22Rv1 (cell line): Measurements from ENCODE around the gene ASB9.

Source experiments
- H3K27ac ChIP-seq: fragments of 450-650 bp; 2 replicates; pipeline ENCODE4 v1.5.1; 2017
- ZFX ChIP-seq: fragments of 450-650 bp; IDR thresholded peaks from 2 replicates; pipeline ENCODE4 v1.6.1; 2017; ENCODE audit warnings: antibody characterized with exemption, borderline replicate concordance
- TF ChIP-seq, protein P1 (sequence below): fragments of 450-650 bp; IDR thresholded peaks from 2 replicates; pipeline ENCODE4 v1.5.1; 2017; ENCODE audit warnings: mild to moderate bottlenecking

The ASB9 gene

DNA sequence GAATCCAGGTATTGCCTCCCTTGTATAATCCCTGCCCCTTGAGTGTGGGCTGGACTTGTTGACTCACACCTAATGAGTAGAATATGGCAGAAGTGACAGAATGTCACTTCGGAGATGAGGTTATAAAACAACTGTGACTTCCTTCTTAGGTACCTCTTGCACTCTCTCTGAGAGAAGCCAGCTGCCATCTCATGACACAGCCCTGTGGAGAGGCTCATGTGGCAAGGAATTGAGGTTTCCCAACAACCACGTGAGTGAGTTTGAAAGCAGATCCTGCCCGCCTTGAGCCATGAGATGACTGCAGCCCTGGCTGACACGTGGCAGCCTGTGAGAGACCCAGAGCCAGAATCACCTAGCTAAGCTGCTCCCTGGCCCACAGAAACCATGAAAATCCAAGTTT lies 32.0 kb upstream of the ASB9 start:
- TF ChIP-seq, protein P1, sequence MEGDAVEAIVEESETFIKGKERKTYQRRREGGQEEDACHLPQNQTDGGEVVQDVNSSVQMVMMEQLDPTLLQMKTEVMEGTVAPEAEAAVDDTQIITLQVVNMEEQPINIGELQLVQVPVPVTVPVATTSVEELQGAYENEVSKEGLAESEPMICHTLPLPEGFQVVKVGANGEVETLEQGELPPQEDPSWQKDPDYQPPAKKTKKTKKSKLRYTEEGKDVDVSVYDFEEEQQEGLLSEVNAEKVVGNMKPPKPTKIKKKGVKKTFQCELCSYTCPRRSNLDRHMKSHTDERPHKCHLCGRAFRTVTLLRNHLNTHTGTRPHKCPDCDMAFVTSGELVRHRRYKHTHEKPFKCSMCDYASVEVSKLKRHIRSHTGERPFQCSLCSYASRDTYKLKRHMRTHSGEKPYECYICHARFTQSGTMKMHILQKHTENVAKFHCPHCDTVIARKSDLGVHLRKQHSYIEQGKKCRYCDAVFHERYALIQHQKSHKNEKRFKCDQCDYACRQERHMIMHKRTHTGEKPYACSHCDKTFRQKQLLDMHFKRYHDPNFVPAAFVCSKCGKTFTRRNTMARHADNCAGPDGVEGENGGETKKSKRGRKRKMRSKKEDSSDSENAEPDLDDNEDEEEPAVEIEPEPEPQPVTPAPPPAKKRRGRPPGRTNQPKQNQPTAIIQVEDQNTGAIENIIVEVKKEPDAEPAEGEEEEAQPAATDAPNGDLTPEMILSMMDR = no peak
- no peak for TF ChIP-seq ZFX
- H3K27ac ChIP-seq = peak overlapping the region; percentile 93

DNA sequence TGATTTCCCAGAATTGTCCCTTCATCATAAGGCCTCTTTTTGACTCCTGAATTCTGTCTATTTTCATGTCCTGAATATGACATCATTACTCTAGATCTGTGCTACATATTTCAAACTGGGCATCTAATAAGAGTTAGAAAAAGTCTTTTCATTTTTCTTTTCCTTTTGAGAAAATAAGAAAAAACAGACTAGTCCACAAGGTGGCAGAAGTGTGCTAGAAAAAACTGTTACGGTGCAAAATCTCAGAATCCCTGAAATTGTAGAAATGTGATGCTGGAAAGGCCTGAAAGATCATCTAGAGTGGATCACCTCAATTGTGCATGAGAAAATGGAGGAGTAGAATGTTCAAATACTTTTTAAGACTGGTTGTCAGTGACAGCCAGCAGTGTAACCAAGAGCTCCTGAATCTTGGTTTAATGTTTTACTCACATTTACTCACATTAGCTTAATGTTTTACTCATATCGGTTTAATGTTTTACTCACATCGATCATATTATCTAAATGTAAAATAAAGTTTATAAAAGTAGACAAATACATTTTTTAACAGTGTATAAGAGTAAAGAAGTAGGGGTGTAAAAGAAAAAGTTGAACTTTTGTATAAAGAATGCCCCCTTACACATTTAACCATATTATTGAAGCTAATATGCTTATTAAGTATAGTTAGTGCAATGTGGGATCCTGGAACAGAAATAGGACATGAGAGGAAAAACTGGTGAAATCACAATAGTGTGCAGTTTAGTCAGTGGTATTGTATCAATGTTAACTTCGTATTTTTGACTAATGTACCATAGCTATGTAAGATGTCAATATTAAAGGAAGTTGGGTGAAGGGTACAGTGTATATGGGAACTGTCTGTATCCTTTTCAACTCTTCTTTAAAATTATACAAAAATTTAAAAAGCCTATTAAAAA lies 30.3 kb upstream of the ASB9 start:
- TF ChIP-seq, protein P1 = peak; percentile 56
- no peak for TF ChIP-seq ZFX
- H3K27ac ChIP-seq = peak overlapping the region; percentile 93

DNA sequence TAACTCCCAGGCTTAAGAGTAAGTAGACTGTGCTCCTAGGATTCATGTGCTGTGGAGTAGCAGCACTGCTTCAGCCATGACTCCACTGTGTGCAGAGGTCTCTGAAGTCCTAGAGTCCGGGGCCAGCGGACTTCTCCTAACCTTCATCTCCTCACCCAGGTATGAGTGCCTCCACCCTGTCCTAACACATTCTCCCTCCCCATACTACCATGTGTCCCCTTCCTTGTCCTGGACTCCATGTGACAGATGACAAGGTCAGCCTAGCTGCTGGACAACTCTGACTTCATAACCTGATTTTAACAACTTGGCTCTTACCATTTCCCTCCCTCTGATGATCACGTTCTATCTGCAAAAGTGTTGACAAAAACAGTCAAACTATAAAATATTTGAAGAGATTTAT lies 28.9 kb upstream of the ASB9 start:
- TF ChIP-seq, protein P1 = no peak
- TF ChIP-seq ZFX = no peak
- H3K27ac ChIP-seq = peak overlapping the region; percentile 93

DNA sequence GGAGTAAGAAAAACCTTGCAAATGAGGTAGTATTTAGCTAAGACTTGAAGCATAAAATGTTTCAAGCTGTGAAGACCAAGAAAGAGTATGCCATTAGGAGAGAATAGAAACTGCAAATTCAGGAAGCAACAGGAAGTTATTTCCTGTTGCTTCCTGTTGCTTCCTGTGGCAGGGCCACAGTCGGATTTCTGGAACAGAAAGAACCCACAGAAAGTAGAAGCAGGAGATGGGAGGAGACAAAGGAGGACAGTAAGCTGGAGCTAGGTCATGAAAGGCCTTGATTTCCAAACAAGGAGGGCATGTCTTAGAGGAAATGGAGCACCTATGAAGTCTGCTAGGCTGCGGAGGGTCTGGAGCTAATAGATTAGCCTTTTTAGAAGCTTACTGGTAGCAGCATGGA lies 28.3 kb upstream of the ASB9 start:
- H3K27ac ChIP-seq = peak overlapping the region; percentile 93
- TF ChIP-seq, protein P1 = no peak
- TF ChIP-seq ZFX = no peak

DNA sequence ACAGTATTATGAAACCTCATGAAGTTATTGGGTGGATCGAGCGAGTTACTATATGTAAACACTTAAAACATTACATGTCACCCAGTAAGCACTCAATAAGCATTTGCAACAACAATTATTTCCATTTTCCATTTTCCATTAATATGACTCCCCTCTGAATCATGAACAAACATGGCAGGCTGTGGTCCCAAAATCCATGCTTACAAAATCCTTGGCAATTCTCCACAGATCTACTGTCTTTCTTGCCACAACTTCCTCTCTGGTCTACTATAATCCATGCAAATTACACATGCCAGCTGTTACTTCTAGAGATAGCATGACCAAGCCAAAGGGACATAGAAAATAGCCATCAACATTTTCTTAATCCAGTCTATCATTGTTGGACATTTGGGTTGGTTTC lies 23.6 kb upstream of the ASB9 start:
- H3K27ac ChIP-seq = peak overlapping the region; percentile 85
- TF ChIP-seq, protein P1 = no peak
- TF ChIP-seq ZFX = no peak

DNA sequence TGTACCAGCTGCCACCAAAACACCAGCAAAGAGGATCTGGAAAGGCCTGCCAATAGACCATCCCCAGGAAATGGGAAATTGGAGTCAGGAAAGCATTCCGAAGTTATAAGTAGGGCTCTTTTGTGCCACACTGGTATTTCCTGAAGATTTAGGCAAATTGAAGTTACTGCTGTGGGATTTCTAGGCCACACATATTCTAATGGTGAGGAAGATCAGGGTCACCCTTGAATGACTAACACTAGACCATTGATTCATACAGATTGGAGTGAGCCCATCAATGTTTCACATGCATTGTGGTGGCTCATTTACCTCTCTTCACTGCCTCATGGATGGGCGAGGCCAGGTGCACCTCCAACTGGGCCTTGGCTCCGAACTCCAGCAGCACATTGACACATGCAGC lies 23.0 kb upstream of the ASB9 start:
- H3K27ac ChIP-seq = peak overlapping the region; percentile 85
- TF ChIP-seq, protein P1 = no peak
- TF ChIP-seq ZFX = no peak

DNA sequence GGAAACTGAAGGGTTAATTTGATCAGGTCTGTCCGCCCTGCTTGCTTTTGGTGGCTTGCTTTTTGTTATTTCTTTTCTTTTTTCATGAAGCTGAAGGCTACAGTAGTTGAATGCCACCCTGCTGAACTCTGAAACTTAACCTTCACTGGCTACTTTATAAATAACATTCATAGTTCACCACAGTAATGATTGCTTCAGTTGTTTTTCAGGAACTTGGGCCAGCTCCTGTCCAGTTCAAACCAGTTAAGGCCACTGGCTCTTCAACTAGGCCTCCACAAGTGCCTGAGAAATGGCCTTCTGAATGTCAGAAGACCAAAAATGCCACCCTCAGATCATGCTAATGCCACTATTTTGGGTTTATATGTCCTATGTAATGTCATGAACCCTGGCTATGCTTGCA lies 7.7 kb upstream of the ASB9 start:
- H3K27ac ChIP-seq = no peak overlapping the region
- no peak for TF ChIP-seq ZFX
- TF ChIP-seq, protein P1 = no peak
